Measurements from ENCODE around the gene CA5B. TPM values are rescaled to one million over a fixed set of nuclear protein-coding genes. Genes with fewer than 3 reads are reported as not detected.

Gene CA5B
- total and polyA plus RNA-seq, 2 donors (not counting 3 experiments of a cell fraction or from before 2014, with no cell fraction given) = 2.3 to 5.6 TPM

DNA sequence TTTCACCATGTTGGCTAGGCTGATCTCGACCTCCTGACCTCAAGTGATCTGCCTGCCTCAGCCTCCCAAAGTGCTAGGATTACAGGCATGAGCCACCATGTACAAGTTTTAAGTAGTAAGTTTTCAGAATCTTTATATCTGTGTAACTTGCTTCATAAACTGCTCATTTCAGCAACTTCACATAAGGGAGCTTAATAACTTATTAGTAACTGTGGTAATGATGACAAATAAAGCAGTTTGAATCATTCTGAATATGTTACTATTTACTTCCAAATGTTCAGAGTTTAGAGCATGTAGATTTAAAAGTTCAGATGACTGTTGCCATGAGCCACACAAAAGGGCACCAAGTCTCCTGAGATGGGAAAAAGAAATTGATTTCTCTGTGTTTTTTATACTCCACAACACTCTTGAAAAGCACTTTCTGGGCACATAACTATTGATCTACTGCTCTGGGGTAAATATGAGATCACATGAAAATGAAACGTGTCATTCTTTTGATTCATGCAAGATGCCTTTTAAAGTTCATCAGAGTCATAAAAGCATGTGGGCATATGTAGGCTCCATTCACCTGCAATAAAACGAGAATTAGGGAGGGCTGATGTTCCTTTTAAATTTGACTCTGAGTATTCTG is 14.1 kb upstream of the CA5B start:
- dilution Hi-C loops (cut with MboI; ENCODE audit: extremely low pct_ligation_motif_present, low sequenced_read_pairs) (no loop called here), intact Hi-C loops (cut with micrococcal nuclease) (no loop called here)
- no peak overlapping the region for H3K4me2 ChIP-seq (ENCODE audit: insufficient read depth, low read length)
- DNase-seq (ENCODE audit: low read depth, low spot score) (no peak), FAIRE-seq (no peak)
- ChIA-PET POLR2A (no interaction called here), CTCF (interaction anchor here (1.6 kb wide), 1 partner anchor 9 kb away, joined by 6 read pairs; no protein-coding TSS in a partner anchor)
- H3K79me2 ChIP-seq (ENCODE audit: control insufficient read depth, insufficient read depth, low read length) = no peaks in the 10 kb centered on the region
- H3K27ac ChIP-seq (ENCODE audit: insufficient read depth, low read depth, low read length) = no peak overlapping the region
- TF ChIP-seq, protein P1, sequence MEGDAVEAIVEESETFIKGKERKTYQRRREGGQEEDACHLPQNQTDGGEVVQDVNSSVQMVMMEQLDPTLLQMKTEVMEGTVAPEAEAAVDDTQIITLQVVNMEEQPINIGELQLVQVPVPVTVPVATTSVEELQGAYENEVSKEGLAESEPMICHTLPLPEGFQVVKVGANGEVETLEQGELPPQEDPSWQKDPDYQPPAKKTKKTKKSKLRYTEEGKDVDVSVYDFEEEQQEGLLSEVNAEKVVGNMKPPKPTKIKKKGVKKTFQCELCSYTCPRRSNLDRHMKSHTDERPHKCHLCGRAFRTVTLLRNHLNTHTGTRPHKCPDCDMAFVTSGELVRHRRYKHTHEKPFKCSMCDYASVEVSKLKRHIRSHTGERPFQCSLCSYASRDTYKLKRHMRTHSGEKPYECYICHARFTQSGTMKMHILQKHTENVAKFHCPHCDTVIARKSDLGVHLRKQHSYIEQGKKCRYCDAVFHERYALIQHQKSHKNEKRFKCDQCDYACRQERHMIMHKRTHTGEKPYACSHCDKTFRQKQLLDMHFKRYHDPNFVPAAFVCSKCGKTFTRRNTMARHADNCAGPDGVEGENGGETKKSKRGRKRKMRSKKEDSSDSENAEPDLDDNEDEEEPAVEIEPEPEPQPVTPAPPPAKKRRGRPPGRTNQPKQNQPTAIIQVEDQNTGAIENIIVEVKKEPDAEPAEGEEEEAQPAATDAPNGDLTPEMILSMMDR (IDR thresholded peaks at IDR 0.05; ENCODE audit: extremely low read depth in 1 of 2, insufficient read depth in 1 of 2, low read depth in 1 of 2, low read length in 2 of 2) = no peak
- TF ChIP-seq POLR2A (IDR thresholded peaks at IDR 0.05; ENCODE audit: low read depth, low read length) = no peak
- no peak for TF ChIP-seq FOS (IDR thresholded peaks at IDR 0.05; ENCODE audit: borderline replicate concordance, insufficient read depth, low read length)
- no peak for TF ChIP-seq POLR2AphosphoS5 (IDR thresholded peaks at IDR 0.05; ENCODE audit: insufficient read depth, low read depth, low read length)
- TF ChIP-seq MYC (IDR thresholded peaks at IDR 0.05; ENCODE audit: low read depth, low read length) = no peak
- TF ChIP-seq JUN (IDR thresholded peaks at IDR 0.05; ENCODE audit: borderline replicate concordance, insufficient read depth, insufficient read length, low read depth) = no peak
- TF ChIP-seq MAX (IDR thresholded peaks at IDR 0.05; ENCODE audit: insufficient read depth, insufficient read length) = no peak
- TF ChIP-seq GATA2 (IDR thresholded peaks at IDR 0.05; ENCODE audit: insufficient read depth, insufficient read length, low read depth, low read length) = no peak
- no peak for TF ChIP-seq EZH2 (IDR thresholded peaks at IDR 0.05; ENCODE audit: borderline replicate concordance, low read depth, low read length, severe bottlenecking)
- no peaks in the 10 kb centered on the region for H3K9me1 ChIP-seq (replicated peaks; ENCODE audit: control insufficient read depth, extremely low read depth, insufficient read depth, low read length)
- no peak overlapping the region for H3K4me3 ChIP-seq (replicated peaks in 1 of 3; ENCODE audit: insufficient read depth in 1 of 3, low read depth in 1 of 3, low read length in 3 of 3)
- no peaks in the 10 kb centered on the region for H3K4me1 ChIP-seq (ENCODE audit: control insufficient read depth, extremely low read depth, insufficient read depth, low read length)
- H2AFZ ChIP-seq (ENCODE audit: low read depth, low read length) = no peak overlapping the region
- no peaks in the 10 kb centered on the region for H3K27me3 ChIP-seq (ENCODE audit: control insufficient read depth in 2 of 2, insufficient read depth in 2 of 2, low read length in 2 of 2)
- H4K20me1 ChIP-seq (replicated peaks; ENCODE audit: control insufficient read depth, extremely low read depth, insufficient read depth, low read length) = no peaks in the 10 kb centered on the region
- no peaks in the 10 kb centered on the region for H3K36me3 ChIP-seq (ENCODE audit: control insufficient read depth in 2 of 2, extremely low read depth in 1 of 2, insufficient read depth in 2 of 2, low read length in 2 of 2)
- no peak overlapping the region for H3K9ac ChIP-seq (replicated peaks; ENCODE audit: extremely low read depth, insufficient read depth, low read length)
- BruUV-seq (replicated peaks) = no TSS peak
- no peaks in the 10 kb centered on the region for H3K9me3 ChIP-seq (replicated peaks; ENCODE audit: control insufficient read depth, insufficient read depth, low read length)

Measured in endothelial cell of umbilical vein (primary cell).